Measurements from ENCODE around the gene BRD9.
"Not testable (repeated sequence)": the region's sequence is repeated elsewhere in the genome, so short reads cannot be mapped to it uniquely, and the experiment has no call there.

The BRD9 gene

DNA sequence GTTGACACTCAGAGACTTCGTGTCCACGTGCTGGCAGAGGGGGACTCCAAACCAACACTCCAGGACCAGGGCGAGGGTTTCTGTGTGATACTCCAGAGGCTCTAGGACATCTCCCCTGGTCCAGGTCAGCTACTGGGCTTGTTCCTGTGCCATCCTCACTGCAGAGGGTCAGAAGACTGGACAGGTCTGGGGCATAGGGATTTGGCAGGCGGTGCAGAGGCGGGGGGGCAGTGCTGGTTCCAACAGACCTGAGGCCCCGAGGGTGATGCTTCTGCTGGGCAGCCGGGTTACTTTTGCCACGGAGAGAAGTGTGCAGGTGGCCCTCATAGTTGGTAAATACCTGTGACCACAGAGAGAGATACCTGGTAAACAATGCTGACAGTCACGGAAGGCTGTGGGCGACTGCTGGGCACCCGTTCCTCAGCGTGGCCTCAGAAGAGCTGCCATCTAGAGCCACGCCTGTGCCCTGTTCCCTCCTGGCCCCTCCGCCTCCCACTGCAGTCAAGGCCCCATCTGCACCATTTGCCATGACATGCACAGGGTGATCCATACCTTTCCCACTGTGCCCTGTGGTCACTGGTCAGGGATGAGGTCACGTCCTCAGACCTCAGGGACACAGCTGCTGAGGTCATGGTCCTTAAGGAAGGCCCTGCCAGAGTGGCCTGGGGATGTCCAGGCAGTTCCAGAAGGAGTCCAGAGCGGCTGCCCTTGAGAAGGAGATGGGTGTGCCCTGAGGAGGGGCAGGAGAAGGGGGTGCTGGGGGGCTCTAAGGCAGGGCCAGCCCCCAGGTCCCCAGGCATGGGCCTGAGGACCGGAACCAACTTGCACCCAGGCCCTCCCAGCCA is 30.1 kb upstream of the BRD9 start:
- no peak for DNase-seq

DNA sequence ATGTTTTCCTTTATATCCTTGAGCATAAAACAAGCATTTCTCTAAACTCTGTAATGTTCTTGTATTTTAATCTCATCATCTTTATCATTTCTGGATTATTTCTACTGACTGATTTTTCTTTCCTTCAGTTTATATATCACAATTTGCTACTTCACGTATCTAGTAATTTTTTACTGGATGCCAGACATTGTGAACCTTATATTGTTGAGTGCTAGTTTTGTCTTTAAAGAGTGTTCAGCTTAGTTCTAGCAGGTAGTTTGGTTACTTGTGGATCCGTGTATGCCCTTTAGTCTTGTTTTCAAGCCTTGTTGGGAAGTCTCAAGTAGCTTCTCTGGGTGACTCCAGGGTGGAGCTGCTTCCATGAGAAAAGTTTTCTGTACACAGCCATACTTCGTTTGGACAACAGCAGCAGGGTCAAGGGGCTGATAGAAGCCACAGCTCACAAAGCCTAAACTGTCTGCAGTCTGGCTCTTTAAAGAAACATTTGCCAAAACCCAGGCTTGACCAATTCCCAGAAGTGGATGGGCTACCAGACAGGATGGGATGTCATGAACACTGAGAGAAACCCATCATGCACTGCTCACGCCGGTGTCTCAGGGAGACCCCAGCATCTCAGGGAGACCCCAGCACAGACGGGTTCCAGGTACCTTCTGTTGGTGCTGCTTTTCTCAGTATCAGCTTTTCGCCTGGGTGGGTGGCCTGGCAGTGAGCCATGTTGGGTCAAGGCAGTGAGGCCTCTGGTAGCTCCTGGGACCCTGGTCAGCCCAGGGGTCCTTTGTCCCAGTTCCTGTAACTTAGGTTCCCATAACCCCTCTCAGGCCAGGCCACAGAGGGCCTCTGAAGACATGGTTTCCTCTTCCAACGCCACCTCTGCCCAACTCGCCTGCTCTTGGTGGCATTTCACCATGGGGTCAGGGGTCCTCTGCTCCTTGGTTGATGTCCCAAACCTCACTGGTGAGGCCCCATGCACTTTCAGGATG is 29.1 kb upstream of the BRD9 start:
- DNase-seq = no peak

DNA sequence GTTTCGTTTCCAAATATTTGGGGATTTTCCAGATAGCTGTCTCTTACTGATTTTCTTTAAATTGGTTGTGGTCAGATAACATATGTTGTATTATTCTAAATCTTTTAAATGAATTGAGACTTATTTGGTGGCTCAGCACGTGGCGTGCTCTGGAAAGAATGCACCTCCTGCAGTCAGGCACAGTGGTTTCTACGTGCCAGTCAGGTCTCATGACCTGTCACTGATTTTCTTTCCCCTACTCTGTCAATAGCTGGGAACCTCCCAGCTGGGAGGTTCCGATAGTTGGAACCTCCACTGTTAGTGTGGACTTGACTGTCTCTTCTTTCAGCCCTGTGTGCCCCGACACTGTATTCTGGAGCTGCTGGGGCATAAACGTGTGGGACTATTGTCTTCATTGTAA is 27.7 kb upstream of the BRD9 start:
- no peak for DNase-seq

DNA sequence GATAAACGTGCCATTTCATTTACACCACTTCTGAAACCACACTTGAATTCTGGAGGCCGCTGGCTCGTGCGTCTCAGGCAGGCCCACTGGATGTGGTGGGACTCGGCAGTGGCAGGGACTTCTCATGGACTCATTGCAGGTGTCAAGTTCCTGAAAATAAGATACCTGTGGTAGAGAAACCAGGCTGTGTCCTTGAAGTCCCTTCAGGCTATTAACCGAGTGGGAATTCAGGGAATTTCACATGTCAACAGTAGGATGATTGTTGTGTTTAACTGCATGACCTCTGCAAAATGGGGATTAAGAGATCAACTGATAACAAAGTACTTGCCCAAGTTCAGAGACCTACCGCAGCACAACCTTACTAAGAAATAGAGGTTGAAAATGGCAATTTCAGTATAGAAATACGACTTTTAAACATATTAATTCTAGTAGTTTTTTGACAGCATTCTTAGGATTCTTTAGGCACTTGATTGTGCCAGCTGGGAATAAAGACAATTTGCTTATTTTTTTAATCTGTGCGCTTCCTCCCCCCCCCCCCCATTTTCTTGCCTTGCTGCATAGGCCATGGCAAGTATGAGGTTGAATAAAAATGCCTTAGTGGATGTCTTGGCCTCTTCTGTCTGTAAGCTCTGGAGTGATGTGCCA is 26.9 kb upstream of the BRD9 start:
- DNase-seq = no peak

DNA sequence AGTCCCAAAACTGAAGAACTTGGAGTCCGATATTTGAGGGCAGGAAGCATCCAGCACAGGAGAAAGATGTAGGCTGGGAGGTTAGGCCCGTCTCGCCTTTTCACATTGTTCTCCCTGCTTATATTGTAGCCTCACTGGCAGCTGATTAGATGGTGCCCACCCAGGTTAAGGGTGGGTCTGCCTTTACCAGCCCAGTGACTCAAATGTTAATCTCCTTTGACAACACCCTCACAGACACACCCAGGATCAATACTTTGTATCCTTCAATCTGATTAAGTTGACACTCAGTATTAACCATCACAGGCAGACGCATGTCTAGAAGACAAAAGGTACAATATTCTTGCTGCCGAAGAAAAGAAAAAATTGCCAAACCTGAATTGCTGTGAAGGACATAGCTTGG is 26.1 kb upstream of the BRD9 start:
- DNase-seq = not testable (repeated sequence)

DNA sequence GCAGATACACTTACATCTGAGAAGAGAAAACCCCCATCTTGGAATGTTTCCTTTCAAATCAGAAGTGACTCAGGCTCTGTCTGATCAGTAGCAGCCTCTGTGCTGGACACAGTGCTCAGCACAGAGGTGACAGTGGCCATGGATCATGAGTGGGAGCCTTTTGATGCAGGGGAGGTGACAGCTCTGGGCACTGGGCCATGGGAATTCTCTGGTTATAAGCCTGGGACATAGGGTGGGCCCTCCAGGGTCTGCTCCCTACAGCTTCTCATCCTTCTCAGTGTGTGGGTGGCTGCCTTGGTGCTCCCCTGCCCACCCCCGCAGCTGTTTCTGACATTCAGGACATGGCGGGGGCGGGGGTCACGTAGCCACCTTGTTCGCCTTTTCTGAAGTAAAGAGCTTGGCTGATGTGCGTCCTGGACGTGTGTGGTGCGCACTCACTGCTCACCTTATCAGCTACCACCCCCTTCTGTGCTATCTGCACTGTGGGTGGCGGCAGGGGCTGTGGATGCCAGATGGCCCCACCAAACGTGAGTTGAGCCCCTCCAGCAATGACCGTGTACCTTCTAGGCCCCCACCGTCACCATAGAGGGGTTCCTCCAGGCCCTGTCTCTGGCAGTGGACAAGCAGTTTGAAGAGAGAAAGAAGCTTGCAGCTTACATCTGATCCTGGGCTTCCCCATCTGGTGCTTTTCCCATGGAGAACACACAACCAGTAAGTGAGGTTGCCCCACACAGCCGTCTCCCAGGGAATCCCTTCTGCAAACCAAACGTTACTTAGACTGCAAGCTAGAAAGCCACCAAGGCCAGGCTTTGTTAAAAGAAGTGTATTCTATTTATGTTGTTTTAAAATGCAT is 24.1 kb upstream of the BRD9 start:
- no peak for DNase-seq

DNA sequence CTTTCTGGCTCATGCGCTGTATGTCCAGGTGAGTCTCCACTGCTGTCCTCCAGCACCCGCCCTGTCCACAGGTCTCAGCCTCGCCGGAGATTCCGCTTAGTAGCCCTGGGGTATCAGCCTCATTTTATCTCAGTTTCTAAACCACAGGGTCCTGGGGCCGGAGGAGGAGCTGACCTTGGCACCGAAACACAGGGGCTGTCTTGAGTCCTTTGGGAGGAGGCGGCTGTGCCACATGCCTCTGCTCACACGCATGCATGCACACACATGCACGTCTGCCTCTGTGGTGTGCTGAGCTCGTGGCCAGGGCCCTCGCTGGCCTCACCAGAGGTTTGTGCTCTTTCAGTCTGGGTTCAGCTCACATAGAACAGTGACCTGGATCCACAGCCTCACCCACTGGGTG is 23.3 kb upstream of the BRD9 start:
- DNase-seq = no peak

DNA sequence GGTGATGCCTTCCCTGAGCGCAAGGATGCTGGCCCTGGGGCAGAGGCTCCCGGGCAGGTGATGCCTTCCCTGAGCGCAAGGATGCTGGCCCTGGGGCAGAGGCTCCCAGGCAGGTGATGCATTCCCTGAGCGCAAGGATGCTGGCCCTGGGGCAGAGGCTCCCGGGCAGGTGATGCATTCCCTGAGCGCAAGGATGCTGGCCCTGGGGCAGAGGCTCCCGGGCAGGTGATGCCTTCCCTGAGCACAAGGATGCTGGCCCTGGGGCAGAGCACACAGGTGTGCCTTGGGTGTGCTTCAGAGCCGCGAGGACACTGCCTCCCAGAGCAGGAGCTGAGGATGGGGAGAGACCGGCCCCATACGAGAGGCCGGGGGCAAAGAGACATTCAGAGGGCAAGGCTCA is 22.7 kb upstream of the BRD9 start:
- not testable (repeated sequence) for DNase-seq

DNA sequence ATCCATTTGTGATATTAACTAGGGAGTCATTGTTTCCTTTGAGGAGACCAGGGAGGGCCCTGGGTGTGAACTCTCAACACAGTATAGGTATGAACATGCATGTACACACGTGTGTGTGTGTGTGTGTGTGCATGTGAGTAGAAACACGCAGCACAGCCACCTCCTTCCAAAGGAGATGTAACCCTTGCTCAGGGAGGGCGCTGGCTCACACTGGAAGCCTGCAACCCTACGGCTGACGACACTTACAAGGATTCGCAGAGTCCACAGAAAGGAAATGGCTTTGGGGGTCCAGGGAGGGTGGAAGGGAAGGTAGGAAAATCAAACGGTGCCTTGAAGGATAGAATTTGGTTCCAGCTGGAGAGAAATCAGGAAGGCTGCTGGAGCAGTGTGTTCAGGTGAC is 22.0 kb upstream of the BRD9 start:
- DNase-seq = no peak

DNA sequence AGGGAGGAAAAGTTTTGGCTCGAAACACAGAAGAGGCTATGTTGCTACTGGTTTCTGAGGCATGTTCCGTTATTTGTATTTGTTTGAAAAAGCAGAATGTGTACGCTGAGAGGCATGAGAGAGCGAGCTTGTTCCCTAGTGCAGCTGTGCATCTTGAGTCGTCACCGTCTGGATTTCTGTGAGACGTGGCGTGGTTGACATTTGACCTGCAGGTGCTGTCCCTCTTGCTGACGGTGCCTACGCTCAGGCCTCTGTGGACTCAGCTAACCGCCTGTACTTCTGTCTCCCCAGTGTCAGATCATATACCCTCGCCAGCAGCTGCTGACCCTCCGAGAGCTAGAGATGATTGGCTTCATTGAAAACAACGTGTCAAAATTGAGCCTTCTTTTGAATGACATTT is 21.6 kb upstream of the BRD9 start:
- DNase-seq = no peak

DNA sequence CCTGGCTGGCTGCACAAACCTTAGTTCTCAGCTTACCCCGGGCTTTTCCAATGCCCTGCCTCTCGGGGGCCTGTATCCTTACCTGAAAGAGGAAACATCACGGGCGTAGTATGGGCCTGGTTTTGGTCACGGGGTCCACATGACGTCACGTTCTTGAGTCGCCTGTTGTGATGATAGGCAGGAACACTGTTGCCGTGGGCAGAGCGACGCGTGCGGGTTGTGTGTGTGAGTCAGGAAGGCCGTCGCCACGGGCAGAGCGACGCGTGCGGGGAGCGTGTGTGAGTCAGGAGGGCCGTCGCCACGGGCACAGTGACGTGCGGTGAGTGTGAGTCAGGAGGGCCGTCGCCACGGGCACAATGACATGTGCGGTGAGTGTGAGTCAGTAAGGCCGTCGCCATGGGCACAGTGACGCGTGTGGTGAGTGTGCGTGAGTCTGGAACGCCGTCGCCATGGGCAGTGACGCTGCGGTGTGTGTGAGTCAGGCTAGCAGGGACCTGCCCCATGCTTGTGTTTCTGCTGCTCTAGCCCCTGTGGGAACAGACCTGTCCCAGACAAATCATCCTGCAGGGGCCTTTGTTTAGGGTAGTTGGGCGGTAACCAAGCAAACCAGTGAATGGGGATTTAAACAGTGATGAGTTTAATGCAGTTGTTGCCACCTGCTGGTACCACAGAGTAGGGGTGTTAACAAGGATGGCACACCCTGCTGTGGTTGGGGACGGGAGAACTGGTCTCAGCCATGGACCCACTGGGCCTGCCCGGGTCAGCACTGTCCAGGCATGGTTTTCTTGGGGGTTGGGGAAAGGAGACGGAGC is 19.9 kb upstream of the BRD9 start:
- peak; percentile 54 to 80 for DNase-seq

DNA sequence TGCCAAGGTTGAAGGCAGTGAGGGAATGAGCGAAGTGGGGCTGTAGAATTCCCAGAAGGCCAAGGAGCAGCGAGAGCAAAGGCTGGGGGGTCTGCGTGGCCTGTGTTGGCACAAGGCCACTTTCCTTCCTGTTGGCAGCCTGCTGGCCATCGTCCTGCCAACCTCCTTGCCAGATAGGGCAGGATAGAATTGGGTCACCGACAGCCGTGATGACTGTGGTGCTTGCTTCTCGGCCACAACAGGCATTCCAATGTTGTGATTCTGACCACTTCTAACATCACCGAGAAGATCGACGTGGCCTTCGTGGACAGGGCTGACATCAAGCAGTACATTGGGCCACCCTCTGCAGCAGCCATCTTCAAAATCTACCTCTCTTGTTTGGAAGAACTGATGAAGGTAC is 19.0 kb upstream of the BRD9 start:
- no peak for DNase-seq

DNA sequence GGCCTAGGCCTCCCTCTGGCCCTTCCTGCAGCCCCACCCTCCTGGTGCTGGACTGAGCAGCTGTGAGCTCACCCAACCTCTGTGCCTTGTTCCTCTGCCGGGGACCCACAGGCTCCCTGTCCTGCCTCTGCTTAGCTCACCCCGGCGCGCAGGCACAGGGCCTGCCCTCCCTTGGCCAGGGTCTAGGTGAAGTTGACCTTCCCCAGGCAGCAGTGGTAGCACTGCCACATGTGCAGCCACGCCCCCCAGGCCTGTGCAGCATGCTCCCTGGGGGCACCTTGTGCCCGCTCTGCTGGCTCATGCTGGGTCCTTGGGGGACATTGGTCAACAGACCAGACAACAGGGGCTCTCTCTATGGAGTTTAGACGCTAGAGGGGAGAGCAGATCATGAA is 18.2 kb upstream of the BRD9 start:
- DNase-seq = no peak

DNA sequence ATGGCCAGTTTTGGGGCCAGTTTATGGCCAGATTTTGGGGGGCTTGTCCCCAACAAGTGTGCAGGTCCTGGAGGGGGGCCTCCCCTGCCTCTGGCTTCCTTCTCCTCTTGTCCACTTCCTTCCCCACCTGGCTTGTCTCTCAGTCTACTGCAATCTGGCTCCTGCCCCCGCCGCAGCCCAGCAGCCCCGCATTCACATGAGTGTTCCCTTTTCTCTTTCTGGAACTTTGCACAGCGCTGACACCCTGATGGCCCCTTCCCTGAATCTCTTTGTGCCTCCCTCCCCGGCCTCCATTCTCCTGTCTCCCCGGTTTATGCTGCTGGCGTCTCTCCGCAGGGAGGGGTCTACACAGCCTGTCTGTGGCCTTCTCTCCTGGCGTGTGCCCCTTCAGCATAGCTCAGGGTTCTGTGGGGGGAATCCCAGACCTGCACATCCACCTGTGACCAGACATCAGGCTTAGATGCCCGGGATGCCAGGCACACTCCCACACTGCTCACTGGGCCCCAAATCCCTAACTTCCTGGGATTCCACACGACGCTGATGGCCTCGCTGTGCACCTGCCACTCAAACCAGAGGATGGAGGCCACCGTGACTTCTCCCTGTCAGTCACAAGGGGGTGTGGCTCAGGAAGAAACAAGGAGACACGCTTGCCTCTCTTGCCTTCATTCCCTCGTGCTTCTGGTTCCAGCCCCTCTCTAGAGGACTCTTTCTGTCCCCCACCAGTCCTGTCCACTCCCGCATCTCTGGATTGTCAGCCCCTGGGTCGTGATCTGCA is 17.6 kb upstream of the BRD9 start:
- DNase-seq = no peak

DNA sequence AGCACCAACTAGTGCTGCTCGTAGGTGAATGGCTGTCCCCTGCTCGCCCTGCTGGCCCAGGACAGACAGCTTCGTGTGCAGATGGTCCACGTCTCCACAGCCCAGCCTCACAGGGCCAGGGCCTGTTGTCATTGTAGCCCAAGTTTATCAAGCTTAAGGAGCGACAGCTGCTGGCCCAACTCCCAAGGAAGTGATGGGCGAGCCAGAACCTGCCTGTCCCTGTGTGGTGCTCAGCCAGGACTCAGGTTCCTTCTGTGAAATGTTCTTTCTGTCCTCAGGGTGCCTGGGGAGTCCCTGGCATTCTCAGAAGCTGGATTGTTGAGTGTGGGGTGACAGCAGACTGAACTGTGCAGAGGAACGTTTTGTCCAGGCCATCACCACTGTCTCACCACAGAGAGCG is 16.5 kb upstream of the BRD9 start:
- no peak for DNase-seq

DNA sequence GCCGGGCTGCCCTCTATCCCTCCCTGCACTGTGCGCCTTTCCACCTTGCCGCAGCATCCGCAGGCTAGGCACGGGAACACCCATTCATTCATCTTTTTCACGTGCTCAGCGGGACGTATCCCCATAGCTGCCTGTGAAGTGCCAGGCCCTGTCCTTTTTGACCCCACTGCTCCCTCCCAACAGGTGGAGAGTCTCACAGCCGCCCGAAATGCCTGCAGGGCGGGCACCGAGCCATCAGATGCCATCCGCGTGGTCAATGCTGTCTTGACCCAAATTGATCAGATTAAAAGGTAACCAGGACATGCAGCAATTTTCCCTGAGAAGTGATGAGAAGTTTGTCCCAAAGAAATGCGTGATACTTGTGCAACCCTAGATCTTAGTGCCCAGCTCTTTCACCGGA is 15.6 kb upstream of the BRD9 start:
- no peak for DNase-seq

DNA sequence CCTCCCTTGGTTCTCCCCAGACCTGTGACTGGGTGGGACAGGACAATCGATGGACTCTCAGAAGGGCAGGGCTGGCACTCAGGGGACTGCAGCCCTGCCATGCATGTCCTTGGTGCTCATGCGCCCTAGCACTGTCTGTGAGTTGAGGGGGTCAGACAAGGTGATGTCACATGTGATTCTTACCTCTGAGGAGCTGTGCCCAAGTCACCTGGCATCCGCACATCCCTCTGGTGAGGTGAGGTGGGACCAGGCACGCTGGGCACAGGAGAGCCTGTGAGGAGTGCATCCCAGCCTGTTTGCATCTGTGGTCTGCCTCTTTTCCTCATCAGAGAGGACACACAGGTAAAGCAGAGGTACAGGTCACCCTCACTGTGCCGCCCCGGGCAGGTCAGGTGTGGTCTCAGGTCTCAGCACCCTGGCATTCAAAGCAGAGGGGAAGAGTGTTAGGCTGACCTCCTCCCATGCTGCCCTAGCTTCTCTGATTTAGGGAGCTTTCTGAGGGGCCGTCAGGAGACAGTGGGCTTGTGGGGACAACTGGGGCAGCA is 14.8 kb upstream of the BRD9 start:
- DNase-seq = no peak

DNA sequence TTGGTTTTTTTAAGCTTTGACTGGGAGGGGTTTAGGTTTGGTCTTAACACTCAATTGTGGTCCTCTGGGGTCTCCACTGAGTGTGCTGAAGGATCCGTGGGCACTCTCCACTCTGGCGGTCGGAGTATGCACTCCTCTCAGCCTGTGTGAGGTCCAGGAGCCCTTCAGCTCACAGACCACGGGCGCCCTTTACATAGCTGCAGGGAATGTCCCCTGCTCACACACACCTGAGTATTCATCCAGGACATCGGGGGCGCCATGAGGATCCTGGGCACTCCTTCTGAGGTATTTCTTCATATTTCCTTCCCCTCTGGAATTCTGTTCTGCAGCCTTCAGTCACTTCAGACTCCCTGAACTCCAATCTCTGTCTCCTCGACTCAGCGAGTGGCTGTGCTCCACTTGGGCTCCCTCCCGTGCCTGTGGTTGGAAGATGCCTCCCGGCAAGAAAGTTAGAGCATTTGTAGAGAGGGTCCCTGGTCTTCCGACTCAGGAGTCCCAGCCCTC is 12.6 kb upstream of the BRD9 start:
- DNase-seq = no peak

DNA sequence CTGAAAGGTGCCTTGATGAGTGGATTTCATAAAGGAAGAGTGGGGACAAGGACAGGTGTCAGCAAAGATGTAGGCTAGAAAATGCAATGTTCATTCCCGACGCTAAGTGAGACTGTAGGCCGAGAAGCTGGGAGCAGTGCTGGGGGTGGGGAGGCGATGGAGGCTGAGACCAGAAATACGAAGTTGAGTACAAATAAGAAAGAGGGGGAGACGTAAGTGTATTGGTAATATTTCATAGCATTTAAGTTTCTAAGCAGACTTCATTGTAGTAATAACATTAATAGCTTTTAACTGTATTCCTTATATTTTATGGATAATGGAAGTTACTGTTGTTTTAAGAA is 11.1 kb upstream of the BRD9 start:
- DNase-seq = no peak

DNA sequence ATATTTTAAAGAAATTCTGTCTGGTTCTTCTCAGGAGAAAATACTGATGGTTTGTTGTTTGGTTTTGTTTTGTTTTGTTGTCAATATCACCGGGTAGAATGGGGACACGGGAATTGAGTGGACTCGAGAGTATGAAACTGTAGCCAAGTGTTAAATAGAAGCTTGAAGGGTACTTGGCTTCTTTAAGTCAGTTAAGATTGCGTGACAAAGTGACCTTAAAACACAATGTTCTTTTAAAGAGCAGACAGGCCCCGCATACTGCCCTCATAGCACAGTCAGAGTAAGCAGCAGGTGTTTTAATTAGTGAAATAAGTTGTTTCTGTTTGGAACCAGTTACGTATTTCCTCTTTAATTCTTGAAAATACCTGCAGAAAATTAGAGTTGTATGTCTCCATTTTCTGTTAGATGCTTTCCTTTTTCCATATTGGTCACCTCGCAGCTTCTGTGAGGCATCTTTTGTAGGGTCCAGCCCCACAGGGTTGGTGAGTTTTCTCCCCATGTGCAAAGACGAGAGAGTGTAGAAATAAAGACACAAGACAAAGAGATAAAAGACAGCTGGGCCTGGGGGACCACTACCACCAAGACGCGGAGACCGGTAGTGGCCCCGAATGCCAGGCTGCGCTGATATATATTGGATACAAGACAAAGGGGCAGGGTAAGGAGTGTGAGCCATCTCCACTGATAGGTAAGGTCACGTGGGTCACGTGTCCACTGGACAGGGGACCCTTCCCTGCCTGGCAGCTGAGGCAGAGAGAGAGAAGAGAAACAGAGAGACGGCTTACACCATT is 9.7 kb upstream of the BRD9 start:
- DNase-seq = no peak
